ENCODE measurements around the gene CADPS. TPM values are rescaled to one million over a fixed set of nuclear protein-coding genes. Genes with fewer than 3 reads are reported as not detected.

The CADPS gene
- total RNA-seq, 1 experiment from 2014 or later, result not detected

GRCh38 chr3:62462788-62463187 lies 412.4 kb downstream of the CADPS start:
- Mint-ChIP-seq H3K4me3 (ENCODE audit: low read depth, unreplicated experiment) (no peak overlapping the region), H3K36me3 (ENCODE audit: insufficient read depth, unreplicated experiment) (no peaks in the 10 kb centered on the region), H3K9me3 (ENCODE audit: low read depth, unreplicated experiment) (no peaks in the 10 kb centered on the region), H3K4me1 (ENCODE audit: low read depth, unreplicated experiment) (no peaks in the 10 kb centered on the region), H3K27ac (ENCODE audit: unreplicated experiment) (no peak overlapping the region), H3K27me3 (ENCODE audit: unreplicated experiment) (no peaks in the 10 kb centered on the region)
- no peak for TF ChIP-seq CTCF (IDR thresholded peaks at IDR 0.05; ENCODE audit: unreplicated experiment)
- intact Hi-C loops (cut with micrococcal nuclease; ENCODE audit: unreplicated experiment), result no loop called here
- BruUV-seq (replicated peaks), result no TSS peak
- CTCF ChIA-PET, result no interaction called here
- no peak for DNase-seq

GRCh38 chr3:62462104-62462762 lies 413.0 kb downstream of the CADPS start:
- CTCF ChIA-PET, result no interaction called here
- Mint-ChIP-seq H3K36me3 (ENCODE audit: insufficient read depth, unreplicated experiment) (no peaks in the 10 kb centered on the region), H3K9me3 (ENCODE audit: low read depth, unreplicated experiment) (no peaks in the 10 kb centered on the region), H3K27me3 (ENCODE audit: unreplicated experiment) (no peaks in the 10 kb centered on the region), H3K27ac (ENCODE audit: unreplicated experiment) (no peak overlapping the region), H3K4me1 (ENCODE audit: low read depth, unreplicated experiment) (no peaks in the 10 kb centered on the region), H3K4me3 (ENCODE audit: low read depth, unreplicated experiment) (no peak overlapping the region)
- intact Hi-C loops (cut with micrococcal nuclease; ENCODE audit: unreplicated experiment), result no loop called here
- TF ChIP-seq CTCF (IDR thresholded peaks at IDR 0.05; ENCODE audit: unreplicated experiment), result no peak
- no peak for DNase-seq
- BruUV-seq (replicated peaks), result no TSS peak

- Mint-ChIP-seq H3K4me1 (ENCODE audit: low read depth, unreplicated experiment) (no peaks in the 10 kb centered on the region), H3K9me3 (ENCODE audit: low read depth, unreplicated experiment) (no peaks in the 10 kb centered on the region), H3K27ac (ENCODE audit: unreplicated experiment) (no peak overlapping the region), H3K27me3 (ENCODE audit: unreplicated experiment) (no peaks in the 10 kb centered on the region), H3K36me3 (ENCODE audit: insufficient read depth, unreplicated experiment) (no peaks in the 10 kb centered on the region), H3K4me3 (ENCODE audit: low read depth, unreplicated experiment) (no peak overlapping the region)
- intact Hi-C loops (cut with micrococcal nuclease; ENCODE audit: unreplicated experiment), result no loop called here
- TF ChIP-seq CTCF (IDR thresholded peaks at IDR 0.05; ENCODE audit: unreplicated experiment), result no peak
- BruUV-seq (replicated peaks), result no TSS peak
- CTCF ChIA-PET, result no interaction called here
- no peak for DNase-seq
These were observed 420.3 kb downstream of the CADPS start for GRCh38 chr3:62454916-62455315.

- H3K4me1 Mint-ChIP-seq (ENCODE audit: low read depth, unreplicated experiment), result no peaks in the 10 kb centered on the region
- BruUV-seq (replicated peaks), result no TSS peak
- no peak overlapping the region for H3K27ac Mint-ChIP-seq (ENCODE audit: unreplicated experiment)
- H3K36me3 Mint-ChIP-seq (ENCODE audit: insufficient read depth, unreplicated experiment), result no peaks in the 10 kb centered on the region
- TF ChIP-seq CTCF (IDR thresholded peaks at IDR 0.05; ENCODE audit: unreplicated experiment), result no peak
- CTCF ChIA-PET, result no interaction called here
- DNase-seq, result no peak
- no peak overlapping the region for H3K4me3 Mint-ChIP-seq (ENCODE audit: low read depth, unreplicated experiment)
- intact Hi-C loops (cut with micrococcal nuclease; ENCODE audit: unreplicated experiment), result no loop called here
- no peaks in the 10 kb centered on the region for H3K27me3 Mint-ChIP-seq (ENCODE audit: unreplicated experiment)
- H3K9me3 Mint-ChIP-seq (ENCODE audit: low read depth, unreplicated experiment), result no peaks in the 10 kb centered on the region
These were observed 421.8 kb downstream of the CADPS start for GRCh38 chr3:62453448-62453847.
